Prostate gland (tissue), 2 donors: ENCODE measurements around the gene TM4SF20.

Source experiments
- CTCF ChIP-seq, 4 experiments: fragments of 200-600 bp in 2 of 4; fragments of 450-650 bp in 2 of 4; sonication (generic) in 2 of 4; IDR thresholded peaks; 1 replicate in 3 of 4; 2 replicates in 1 of 4; pipeline ENCODE4 v1.5.1; 2016 to 2019; ENCODE audit warnings: antibody characterized with exemption in 4 of 4, mild to moderate bottlenecking in 2 of 4, moderate library complexity in 2 of 4
- POLR2AphosphoS5 ChIP-seq: sonication (generic); formaldehyde crosslinking; IDR thresholded peaks from one replicate; pipeline ENCODE4 v1.6.1; 2017; ENCODE audit warnings: antibody characterized with exemption

GRCh38 chr2:227347117-227347516 lies 32.0 kb downstream of the TM4SF20 start:
- TF ChIP-seq CTCF (IDR thresholded peaks at IDR 0.05) (no peak), POLR2AphosphoS5 (no peak)
